ENCODE data around the gene GOLGA3.
"Not testable (repeated sequence)": the region's sequence is repeated elsewhere in the genome, so short reads cannot be mapped to it uniquely, and the experiment has no call there.

Gene GOLGA3

DNA sequence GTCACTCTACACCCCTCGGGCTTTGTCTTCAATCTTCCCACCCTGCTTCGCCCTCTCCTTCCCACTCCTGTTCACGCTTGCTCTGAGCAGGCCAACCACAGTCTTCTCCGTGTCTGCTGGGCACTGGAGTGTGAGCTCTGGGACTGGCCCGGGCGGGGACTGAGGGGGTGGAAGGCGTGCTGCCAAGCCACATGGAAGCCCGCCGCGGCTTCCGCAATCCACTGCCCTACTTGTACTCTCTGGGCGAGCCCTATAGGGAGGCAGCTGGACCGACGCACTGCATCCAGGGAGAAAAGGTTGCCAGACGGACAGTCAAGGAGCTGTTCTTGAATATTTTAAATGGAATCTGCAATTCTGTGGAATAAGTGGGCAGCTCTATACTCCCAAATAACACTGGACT, 24.8 kb downstream of the GOLGA3 start:
- no peak for DNase-seq (ENCODE audit: low read depth)
- TF ChIP-seq, protein P1, sequence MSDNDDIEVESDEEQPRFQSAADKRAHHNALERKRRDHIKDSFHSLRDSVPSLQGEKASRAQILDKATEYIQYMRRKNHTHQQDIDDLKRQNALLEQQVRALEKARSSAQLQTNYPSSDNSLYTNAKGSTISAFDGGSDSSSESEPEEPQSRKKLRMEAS (IDR thresholded peaks at IDR 0.05; ENCODE audit: low read depth, low read length): no peak
- TF ChIP-seq MYC (IDR thresholded peaks at IDR 0.05; ENCODE audit: low read depth, low read length): no peak
- TF ChIP-seq, protein P2, sequence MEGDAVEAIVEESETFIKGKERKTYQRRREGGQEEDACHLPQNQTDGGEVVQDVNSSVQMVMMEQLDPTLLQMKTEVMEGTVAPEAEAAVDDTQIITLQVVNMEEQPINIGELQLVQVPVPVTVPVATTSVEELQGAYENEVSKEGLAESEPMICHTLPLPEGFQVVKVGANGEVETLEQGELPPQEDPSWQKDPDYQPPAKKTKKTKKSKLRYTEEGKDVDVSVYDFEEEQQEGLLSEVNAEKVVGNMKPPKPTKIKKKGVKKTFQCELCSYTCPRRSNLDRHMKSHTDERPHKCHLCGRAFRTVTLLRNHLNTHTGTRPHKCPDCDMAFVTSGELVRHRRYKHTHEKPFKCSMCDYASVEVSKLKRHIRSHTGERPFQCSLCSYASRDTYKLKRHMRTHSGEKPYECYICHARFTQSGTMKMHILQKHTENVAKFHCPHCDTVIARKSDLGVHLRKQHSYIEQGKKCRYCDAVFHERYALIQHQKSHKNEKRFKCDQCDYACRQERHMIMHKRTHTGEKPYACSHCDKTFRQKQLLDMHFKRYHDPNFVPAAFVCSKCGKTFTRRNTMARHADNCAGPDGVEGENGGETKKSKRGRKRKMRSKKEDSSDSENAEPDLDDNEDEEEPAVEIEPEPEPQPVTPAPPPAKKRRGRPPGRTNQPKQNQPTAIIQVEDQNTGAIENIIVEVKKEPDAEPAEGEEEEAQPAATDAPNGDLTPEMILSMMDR (IDR thresholded peaks at IDR 0.05; ENCODE audit: low read depth, low read length): no peak
- no peak for TF ChIP-seq POLR2A (IDR thresholded peaks at IDR 0.05; ENCODE audit: extremely low read depth, insufficient read length)
- no peak overlapping the region for H3K4me3 ChIP-seq (ENCODE audit: low read depth, low read length)

DNA sequence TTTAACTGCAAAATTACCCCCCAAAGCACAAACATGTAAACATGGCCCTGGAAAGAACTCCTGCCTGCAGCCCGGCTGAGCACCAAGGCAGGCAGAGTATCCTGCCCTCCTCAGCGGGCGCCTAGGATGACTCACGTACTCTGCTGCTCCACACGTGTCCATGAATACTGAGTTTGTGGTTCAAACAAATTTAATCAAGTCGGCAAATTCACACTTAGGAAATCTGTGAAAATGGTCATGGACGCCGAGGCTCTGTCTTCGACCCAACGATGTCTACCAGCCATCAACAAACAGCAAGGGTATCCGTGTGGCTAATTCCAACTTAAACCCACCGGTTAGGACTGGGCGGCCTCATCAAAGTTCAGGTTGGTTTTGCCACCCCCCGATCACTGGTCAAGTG, 25.5 kb downstream of the GOLGA3 start:
- H3K4me3 ChIP-seq (ENCODE audit: low read depth, low read length): no peak overlapping the region
- DNase-seq (ENCODE audit: low read depth): no peak
- TF ChIP-seq, protein P1 (IDR thresholded peaks at IDR 0.05; ENCODE audit: low read depth, low read length): no peak
- no peak for TF ChIP-seq POLR2A (IDR thresholded peaks at IDR 0.05; ENCODE audit: extremely low read depth, insufficient read length)

DNA sequence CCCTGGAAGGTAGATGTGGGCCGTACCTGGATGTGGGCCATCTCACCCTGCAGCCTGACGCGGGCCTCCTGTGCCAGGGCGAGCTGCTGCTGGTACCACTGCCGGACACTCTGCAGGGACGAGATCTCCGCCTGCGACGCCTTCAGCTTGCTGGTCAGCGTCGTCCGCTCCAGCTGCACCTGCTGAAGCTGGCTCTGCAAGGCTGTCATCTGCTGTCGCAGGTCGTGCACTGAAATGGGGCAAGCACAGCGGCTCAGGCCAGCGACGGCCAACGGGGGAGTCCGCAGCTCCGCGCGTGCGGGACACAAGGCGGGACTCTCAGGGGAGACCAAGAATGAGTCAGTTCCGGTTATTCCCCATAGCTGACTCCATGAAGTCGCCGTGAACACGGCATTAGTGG, 26.9 kb downstream of the GOLGA3 start:
- DNase-seq (ENCODE audit: low read depth): no peak
- H3K4me3 ChIP-seq (ENCODE audit: low read depth, low read length): no peak overlapping the region
- TF ChIP-seq, protein P2 (IDR thresholded peaks at IDR 0.05; ENCODE audit: low read depth, low read length): no peak

DNA sequence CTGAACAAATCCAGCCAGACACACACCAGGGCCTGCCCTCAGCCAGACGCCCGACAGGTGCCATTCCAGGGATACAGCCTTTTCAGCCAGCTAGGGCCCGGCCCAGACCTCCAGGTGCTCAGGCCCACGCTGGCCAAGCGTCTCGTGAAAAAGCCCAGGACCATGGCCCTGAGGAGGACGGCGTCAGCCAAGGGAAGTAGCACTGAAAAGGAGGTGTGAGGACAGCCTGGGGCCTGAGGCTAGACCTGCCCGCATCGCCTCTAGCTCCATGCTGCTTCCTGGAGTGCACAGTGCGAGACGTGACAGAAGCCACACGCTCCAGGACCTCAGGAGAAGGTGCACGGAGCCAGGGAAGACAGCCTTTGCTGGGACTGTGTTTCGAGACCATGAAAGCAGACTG, 29.8 kb downstream of the GOLGA3 start:
- no peak overlapping the region for H3K4me3 ChIP-seq (ENCODE audit: low read depth, low read length)
- DNase-seq (ENCODE audit: low read depth): no peak
- TF ChIP-seq, protein P1 (IDR thresholded peaks at IDR 0.05; ENCODE audit: low read depth, low read length): no peak
- TF ChIP-seq, protein P2 (IDR thresholded peaks at IDR 0.05; ENCODE audit: low read depth, low read length): no peak
- no peak for TF ChIP-seq POLR2A (IDR thresholded peaks at IDR 0.05; ENCODE audit: extremely low read depth, insufficient read length)
- TF ChIP-seq MYC (IDR thresholded peaks at IDR 0.05; ENCODE audit: low read depth, low read length): no peak

DNA sequence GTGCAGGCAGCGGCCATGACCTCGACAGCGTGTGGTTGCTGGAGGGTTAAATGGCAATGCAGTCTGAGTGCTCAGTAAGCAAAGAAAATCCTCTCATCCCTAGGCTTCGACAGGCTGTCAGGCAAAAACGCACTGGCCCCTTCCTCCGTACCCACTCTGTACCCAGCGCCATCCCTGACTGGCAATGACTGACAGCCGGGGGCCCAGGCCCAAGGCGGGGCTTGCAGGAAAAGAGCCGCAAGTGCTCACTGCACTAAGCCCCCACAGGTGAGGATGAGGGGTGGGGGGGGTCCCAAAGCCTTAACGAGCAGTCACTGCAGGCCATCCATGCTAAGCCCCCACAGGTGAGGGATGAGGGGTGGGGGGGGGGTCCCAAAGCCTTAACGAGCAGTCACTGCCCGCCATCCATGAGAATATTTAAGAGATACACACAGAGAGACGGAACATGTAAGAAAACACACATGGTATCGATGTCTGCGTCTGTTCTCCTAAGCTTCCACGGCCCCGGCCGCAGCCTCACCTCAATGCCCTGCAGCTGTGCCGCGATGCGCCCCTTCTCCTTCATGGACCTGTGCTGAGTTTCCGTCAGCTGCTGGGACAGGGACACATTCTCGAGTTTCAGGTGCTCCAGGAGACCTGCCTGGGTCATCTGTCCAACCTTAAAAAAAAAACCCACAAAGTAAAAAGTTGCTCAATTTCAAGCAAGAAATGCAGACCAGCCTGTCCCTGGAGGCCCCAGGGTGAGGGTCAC, 30.7 kb downstream of the GOLGA3 start:
- DNase-seq (ENCODE audit: low read depth): no peak
- H3K4me3 ChIP-seq (ENCODE audit: low read depth, low read length): no peak overlapping the region
- TF ChIP-seq, protein P1 (IDR thresholded peaks at IDR 0.05; ENCODE audit: low read depth, low read length): no peak
- TF ChIP-seq, protein P2 (IDR thresholded peaks at IDR 0.05; ENCODE audit: low read depth, low read length): no peak
- no peak for TF ChIP-seq POLR2A (IDR thresholded peaks at IDR 0.05; ENCODE audit: extremely low read depth, insufficient read length)
- no peak for TF ChIP-seq MYC (IDR thresholded peaks at IDR 0.05; ENCODE audit: low read depth, low read length)

DNA sequence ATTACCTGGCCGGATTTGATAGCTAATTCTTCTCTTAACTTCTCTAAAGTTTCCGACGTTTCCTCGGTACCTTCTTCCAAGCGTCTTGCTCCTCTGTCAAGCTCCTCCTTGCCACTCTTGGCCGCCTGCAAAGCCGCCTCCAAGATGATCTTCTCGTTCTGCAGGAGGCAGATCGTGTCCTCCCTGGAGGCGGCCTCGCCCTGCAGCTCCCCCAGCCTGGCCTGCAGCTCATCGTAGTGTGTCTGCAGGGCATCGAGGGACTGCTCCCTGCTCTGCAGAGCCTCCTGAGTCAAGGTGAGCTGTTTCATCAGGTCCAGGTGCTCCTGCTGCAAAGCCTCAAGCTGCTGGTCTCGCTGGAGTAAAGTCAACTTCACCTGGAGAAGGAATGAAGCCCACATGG, 32.8 kb downstream of the GOLGA3 start:
- no peak overlapping the region for H3K4me3 ChIP-seq (ENCODE audit: low read depth, low read length)
- DNase-seq (ENCODE audit: low read depth): no peak
- TF ChIP-seq, protein P1 (IDR thresholded peaks at IDR 0.05; ENCODE audit: low read depth, low read length): no peak
- TF ChIP-seq, protein P2 (IDR thresholded peaks at IDR 0.05; ENCODE audit: low read depth, low read length): no peak
- TF ChIP-seq POLR2A (IDR thresholded peaks at IDR 0.05; ENCODE audit: extremely low read depth, insufficient read length): no peak
- TF ChIP-seq MYC (IDR thresholded peaks at IDR 0.05; ENCODE audit: low read depth, low read length): no peak

DNA sequence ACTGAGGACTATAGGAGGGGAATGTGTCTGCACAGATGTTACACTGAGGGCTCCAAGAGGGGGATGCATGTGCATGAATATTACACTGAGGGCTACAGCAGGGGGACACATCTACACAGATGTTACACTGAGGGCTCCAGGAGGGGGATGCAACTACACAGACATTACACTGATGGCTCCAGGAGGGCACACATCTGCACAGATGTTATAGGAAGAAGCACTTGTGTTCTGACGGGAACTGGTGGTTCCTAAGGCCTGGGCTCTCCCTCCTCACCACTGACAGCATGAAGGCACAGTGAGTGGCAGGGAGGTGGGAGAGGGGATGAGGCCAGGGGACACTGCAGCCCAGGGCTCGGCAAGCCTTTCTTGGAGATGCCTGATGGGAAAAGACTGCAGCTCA, 36.7 kb downstream of the GOLGA3 start:
- not testable (repeated sequence) for H3K4me3 ChIP-seq (ENCODE audit: low read depth, low read length)

More for the DNA sequence above, 36.7 kb downstream of the GOLGA3 start:
- DNase-seq (ENCODE audit: low read depth): not testable (repeated sequence)

All from NB4 (cell line).